Activated naive CD8-positive, alpha-beta T cell treated with anti-CD3 and anti-CD28 coated beads, Interleukin-2, amount 50 U/mL, for 24 hours (primary cell): ENCODE data around the gene BTK.

ENCODE experiments used
- ATAC-seq: fragments of 150-1000 bp; cut with Tn5 transposase; one replicate; pipeline ENCODE4 v1.10.0; 2021
- DNase-seq: peaks from one replicate; pipeline ENCODE4 v3.0.0; 2021
- H3K27ac Mint-ChIP-seq: one replicate; pipeline ENCODE4 v1.8.0; 2021; ENCODE audit warnings: mild to moderate bottlenecking, mixed read lengths
- H3K27me3 Mint-ChIP-seq: one replicate; pipeline ENCODE4 v1.8.0; 2021; ENCODE audit warnings: mixed read lengths
- H3K36me3 Mint-ChIP-seq: one replicate; pipeline ENCODE4 v1.8.0; 2021; ENCODE audit warnings: low read depth, mixed read lengths
- H3K4me1 Mint-ChIP-seq: one replicate; pipeline ENCODE4 v1.8.0; 2021; ENCODE audit warnings: mixed read lengths
- H3K4me3 Mint-ChIP-seq: one replicate; pipeline ENCODE4 v1.8.0; 2021; ENCODE audit warnings: mild to moderate bottlenecking, moderate library complexity, mixed read lengths
- H3K9me3 Mint-ChIP-seq: one replicate; pipeline ENCODE4 v1.8.0; 2021; ENCODE audit warnings: mixed read lengths

Gene BTK

DNA sequence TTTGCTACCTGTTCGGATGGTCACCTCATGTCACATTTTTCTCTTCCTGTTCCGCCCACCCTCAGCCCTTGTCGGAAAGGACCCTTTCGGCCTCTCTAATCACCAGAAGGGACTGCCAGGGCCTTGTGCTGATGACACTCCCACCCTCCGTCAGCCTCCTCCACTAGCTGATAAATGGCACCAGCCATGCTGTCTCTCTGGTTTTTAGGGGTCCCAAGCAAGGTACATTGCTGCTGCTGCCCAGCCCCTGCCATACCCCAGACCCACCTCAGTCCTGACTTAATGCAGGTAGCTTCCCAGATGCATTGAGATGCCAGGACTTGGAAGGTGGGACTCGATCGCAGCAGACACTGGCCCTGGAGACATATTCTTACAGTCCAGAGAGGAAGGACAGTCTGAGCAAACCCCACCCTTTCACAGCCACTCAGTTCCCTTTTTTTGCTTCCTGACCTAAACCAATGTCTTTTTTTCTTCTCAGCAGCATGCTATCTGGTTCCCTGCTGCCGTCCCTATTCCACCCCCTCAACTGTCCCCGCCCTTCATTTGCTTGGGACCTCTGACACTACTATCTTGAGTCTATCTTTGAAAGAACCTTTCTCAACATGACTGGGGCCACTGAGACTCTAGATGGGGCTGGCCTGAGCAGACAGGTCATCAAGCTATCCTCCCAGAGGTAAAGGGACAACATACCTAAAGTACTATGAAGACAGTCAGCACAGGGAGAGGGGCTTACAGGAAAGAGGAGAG lies at the start of gene BTK:
Gene BTK, minus strand, starts transcription at position 397 of the 747 bp plus-strand sequence. CDS start 10,907 bp downstream, outside the sequence.
- Mint-ChIP-seq H3K9me3 (no peaks in the 10 kb centered on the region), H3K4me1 (peaks cover 11% of the 10 kb centered on the region), H3K27ac (peak within 1 kb of the TSS; percentile 65), H3K27me3 (no peaks in the 10 kb centered on the region), H3K36me3 (peaks cover 2% of the 10 kb centered on the region), H3K4me3 (peak within 1 kb of the TSS; percentile 68)
- no peak for ATAC-seq
- no peak for DNase-seq

DNA sequence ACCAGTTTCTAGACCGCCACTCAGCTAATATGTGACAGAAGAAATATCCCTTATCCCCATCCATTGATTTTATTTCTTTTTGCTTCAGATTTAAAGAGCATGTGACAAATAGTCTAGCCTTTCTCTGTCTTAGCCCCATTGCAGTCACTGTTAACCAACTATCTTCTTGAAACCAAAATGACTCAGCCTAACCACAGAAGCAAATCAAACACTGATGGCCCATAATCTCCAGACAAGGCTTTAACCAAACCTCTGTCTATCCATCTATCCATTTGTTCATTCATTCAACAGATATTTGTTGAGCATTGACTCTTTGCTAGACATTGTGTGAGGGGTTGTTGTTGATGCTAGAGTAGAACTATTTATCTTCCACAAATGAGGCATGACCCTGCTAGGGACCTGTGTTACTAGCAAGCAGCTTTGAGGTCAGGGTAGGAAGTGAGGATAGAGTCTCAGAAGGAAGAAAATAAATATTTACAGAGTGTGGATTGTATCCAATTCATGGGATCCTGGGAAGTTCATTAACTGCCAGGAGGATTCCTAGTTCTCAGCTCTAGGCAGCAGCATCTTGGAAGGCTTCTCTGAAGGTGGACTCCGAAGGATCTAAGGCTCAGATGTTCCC lies 44.6 kb upstream of the BTK start:
- peaks cover 15% of the 10 kb centered on the region for H3K4me1 Mint-ChIP-seq
- H3K27me3 Mint-ChIP-seq = no peaks in the 10 kb centered on the region
- no peaks in the 10 kb centered on the region for H3K9me3 Mint-ChIP-seq
- DNase-seq (no peak), ATAC-seq (peak; percentile 91)
- peak overlapping the region; percentile 83 for H3K27ac Mint-ChIP-seq
- H3K36me3 Mint-ChIP-seq = peaks cover 37% of the 10 kb centered on the region
- peak overlapping the region; percentile 10 for H3K4me3 Mint-ChIP-seq

DNA sequence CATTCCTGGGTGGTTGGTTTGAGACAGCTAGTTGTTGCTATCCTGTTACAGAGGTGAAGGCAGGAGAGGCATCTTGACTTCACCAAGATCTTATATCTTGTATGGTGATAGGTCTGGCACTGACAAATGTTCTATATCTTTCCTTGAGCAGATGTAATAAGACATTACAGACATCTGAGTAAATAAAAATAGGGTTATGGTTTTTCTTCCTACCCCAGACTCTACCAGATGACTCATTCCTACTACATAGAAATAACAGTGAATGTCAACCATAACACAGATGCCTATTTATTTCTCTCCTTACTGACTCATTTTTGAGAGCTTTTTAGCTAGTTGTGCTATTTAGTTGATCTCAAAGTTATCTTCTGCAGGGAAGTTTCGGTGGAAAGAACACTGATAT lies 43.9 kb upstream of the BTK start:
- ATAC-seq (peak; percentile 83), DNase-seq (no peak)
- H3K27me3 Mint-ChIP-seq = no peaks in the 10 kb centered on the region
- H3K4me1 Mint-ChIP-seq = peaks cover 15% of the 10 kb centered on the region
- peak overlapping the region; percentile 10 for H3K4me3 Mint-ChIP-seq
- H3K27ac Mint-ChIP-seq = peak overlapping the region; percentile 83
- peaks cover 38% of the 10 kb centered on the region for H3K36me3 Mint-ChIP-seq
- H3K9me3 Mint-ChIP-seq = no peaks in the 10 kb centered on the region

DNA sequence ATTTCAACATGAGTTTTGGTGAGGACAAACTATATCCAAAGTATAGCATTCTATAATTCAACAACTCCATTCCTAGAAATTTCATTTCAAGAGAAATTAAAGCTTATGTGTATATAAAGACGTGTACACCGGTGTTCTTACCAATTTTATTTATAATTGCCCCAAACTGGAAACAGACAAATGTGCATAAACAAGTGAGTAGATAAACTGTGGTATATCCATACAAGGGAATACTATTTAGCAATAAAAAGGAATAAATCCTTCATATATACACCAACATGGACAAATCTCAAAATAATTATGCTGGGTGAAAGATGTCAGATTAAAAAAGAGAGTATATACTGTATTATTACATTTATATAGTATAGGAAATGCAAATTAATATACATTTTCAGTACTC lies 42.0 kb upstream of the BTK start:
- H3K4me1 Mint-ChIP-seq = peaks cover 15% of the 10 kb centered on the region
- no peaks in the 10 kb centered on the region for H3K9me3 Mint-ChIP-seq
- no peak overlapping the region for H3K4me3 Mint-ChIP-seq
- H3K27ac Mint-ChIP-seq = no peak overlapping the region
- no peaks in the 10 kb centered on the region for H3K27me3 Mint-ChIP-seq
- H3K36me3 Mint-ChIP-seq = peaks cover 39% of the 10 kb centered on the region
- no peak for DNase-seq
- ATAC-seq = no peak

DNA sequence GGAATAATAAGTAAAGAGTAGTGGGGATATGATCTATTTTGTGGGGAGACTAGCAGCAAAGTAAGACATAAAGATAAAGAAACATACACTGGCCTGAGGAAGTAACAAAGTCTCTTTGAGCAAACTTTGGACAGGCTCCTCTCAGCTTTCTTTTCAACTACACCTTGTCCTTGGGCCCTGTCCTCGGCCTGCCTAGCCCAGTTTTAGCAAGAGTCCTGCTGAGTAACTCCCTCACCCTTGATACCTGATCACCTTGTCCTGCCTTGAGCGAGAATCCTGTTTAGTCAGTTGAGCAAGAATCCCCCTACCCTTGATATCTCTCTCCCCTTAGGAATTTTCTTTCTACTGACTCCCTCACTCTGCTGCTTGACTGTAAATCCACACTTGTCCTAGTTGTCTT lies 33.5 kb upstream of the BTK start:
- no peak for ATAC-seq
- Mint-ChIP-seq H3K27ac (peak overlapping the region; percentile 97), H3K9me3 (no peaks in the 10 kb centered on the region), H3K4me3 (peak overlapping the region; percentile 82), H3K27me3 (no peaks in the 10 kb centered on the region), H3K36me3 (peaks cover 2% of the 10 kb centered on the region), H3K4me1 (peaks cover 36% of the 10 kb centered on the region)
- no peak for DNase-seq

DNA sequence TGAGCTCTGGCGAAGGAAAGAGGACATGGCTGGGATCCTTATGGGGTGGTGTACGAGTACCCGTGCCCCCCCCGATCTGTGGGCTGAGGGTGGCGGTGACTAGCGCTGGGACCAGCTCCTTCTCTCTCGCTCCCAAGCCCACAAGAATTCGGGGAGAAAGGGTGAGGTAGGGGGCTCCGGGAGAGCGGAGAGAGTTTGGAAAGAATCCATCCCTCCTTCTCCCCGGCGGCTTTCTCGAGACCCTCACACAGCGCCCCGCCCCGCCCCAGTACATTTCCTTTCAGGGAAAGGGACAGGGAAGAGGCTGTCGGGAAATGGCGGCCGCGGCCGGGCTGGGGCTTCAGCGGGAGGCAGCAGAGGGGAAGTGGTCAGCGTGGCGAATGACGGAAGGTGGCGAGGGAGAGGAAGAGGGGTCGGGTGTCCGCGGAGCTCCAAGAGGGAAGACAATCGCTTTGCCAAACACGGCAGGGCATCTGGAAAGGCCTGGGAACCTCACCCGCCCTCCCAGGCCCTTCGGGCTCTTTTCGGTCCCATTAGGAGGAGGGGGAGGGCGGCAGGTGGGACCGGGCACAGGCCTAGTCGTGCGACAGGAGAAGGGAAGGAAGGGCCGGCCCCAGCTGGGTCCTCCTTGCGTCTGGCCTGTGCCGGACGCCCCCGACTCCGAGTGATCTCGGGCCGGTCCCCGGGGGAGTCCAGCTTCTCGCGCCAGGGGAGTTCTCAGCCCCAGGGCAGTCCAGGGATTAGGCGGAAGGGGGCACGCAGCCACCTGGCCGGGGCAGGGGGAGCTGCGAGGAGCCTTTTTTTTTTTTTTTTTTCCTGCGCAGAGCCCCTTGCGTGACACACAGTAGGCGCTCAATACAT lies 32.2 kb upstream of the BTK start:
- peaks cover 40% of the 10 kb centered on the region for H3K4me1 Mint-ChIP-seq

DNA sequence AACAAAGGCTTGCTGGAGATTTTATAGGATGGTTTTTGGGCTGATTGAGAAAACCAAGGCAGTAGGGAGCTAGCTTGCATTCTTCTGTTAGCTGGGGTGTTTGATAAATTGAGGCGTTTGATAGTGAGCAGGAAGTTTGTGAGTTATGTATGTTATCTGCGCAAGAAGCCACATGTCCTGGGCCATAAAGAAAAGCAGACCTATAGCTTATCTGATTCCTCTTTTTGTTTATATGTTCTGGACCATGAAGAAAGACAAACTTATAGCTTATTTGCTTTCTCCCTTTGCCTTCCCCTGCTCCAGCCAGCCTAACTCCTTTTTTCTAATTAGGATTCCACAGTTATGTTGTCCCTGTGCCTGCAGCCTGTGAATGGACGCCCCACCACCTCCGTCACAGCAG lies 31.2 kb upstream of the BTK start:
- Mint-ChIP-seq H3K27me3 (no peaks in the 10 kb centered on the region), H3K4me1 (peaks cover 49% of the 10 kb centered on the region)
- no peak for ATAC-seq

More for the DNA sequence above, 32.2 kb upstream of the BTK start:
- H3K27me3 Mint-ChIP-seq = no peaks in the 10 kb centered on the region
- ATAC-seq = peak; percentile 45
- DNase-seq = peak; percentile 50
- peak overlapping the region; percentile 97 for H3K27ac Mint-ChIP-seq
- peak overlapping the region; percentile 82 for H3K4me3 Mint-ChIP-seq
- no peaks in the 10 kb centered on the region for H3K9me3 Mint-ChIP-seq
- peaks cover 2% of the 10 kb centered on the region for H3K36me3 Mint-ChIP-seq

DNA sequence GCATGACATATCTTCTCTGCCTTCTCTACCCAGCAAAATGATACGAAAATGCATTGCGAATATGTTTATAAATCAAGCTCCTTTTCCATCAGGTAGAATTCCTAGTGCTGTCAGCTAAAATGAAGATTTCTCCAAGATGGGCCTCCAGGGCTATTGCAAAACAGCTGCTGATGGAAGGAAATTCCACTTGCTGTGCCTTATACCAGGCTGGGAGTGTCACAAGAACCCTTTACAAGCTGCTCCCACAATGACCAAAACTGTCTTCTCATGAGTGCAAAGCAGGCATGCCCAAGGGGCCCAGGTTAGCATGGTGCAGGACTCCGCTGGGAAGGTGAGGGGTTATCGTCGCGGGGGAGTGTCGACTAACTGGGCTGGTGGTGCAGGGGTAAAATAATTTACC lies 30.7 kb upstream of the BTK start:
- no peak overlapping the region for H3K27ac Mint-ChIP-seq
- H3K4me3 Mint-ChIP-seq = no peak overlapping the region
- DNase-seq = no peak
- peaks cover 54% of the 10 kb centered on the region for H3K4me1 Mint-ChIP-seq
- no peaks in the 10 kb centered on the region for H3K27me3 Mint-ChIP-seq
- H3K36me3 Mint-ChIP-seq = peaks cover 16% of the 10 kb centered on the region
- no peak for ATAC-seq
- no peaks in the 10 kb centered on the region for H3K9me3 Mint-ChIP-seq

More for the DNA sequence above, 31.2 kb upstream of the BTK start:
- Mint-ChIP-seq H3K9me3 (no peaks in the 10 kb centered on the region), H3K36me3 (peaks cover 11% of the 10 kb centered on the region), H3K27ac (peak overlapping the region; percentile 97), H3K4me3 (peak overlapping the region; percentile 82)
- no peak for DNase-seq

DNA sequence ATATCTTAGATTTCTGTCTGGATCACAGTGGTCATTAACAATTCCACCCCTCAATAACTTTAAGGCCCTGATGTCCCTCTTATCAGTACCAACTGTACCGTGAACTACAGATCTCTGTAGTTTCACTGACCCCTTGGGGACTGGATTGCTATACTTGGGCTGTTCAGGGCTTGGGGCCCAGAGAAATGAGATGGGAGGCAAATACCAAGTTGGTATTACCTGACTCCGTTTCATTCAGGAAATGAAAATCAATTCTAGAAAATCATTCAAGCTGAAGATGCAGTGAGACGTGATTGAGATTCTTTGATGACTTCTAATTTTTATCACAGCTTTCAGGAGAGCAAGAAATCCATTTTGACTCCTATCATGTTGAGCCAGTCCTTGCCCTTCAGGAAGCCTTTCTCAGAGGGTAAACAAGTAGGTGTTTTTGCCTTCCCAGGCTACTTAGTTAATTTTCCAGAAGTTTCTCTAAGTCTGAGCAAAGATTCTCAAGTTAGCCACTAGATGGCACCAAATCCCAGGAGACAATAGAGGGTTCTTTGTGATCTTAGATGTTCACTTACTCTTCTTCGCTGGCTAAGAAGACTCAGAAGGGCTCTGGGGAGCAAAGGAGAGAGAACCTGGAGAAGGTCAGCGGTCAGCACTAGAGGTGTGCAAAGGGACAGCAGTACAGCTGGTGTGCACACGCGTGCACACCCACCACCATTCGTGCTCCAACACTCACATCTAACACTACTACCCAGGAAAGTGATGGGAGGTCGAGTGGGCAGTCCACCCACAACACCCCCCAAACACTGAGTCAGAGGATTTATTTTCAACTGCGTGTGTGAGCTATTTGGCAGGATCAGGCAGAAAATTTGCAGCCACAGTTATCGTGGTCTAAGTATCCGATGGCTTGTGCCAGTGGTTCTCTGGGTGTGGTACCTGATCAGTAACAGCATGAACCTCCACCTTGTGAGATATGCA lies 29.5 kb upstream of the BTK start:
- H3K36me3 Mint-ChIP-seq = peaks cover 17% of the 10 kb centered on the region
- H3K4me3 Mint-ChIP-seq = no peak overlapping the region
- H3K27ac Mint-ChIP-seq = peak overlapping the region; percentile 91
- ATAC-seq (peak; percentile 68), DNase-seq (no peak)
- no peaks in the 10 kb centered on the region for H3K9me3 Mint-ChIP-seq
- H3K4me1 Mint-ChIP-seq = peaks cover 62% of the 10 kb centered on the region
- H3K27me3 Mint-ChIP-seq = no peaks in the 10 kb centered on the region

DNA sequence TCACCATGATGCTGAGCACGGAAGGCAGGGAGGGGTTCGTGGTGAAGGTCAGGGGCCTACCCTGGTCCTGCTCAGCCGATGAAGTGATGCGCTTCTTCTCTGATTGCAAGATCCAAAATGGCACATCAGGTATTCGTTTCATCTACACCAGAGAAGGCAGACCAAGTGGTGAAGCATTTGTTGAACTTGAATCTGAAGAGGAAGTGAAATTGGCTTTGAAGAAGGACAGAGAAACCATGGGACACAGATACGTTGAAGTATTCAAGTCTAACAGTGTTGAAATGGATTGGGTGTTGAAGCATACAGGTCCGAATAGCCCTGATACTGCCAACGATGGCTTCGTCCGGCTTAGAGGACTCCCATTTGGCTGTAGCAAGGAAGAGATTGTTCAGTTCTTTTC lies 26.0 kb upstream of the BTK start:
- H3K27ac Mint-ChIP-seq = no peak overlapping the region
- DNase-seq = no peak
- H3K4me1 Mint-ChIP-seq = peaks cover 57% of the 10 kb centered on the region

DNA sequence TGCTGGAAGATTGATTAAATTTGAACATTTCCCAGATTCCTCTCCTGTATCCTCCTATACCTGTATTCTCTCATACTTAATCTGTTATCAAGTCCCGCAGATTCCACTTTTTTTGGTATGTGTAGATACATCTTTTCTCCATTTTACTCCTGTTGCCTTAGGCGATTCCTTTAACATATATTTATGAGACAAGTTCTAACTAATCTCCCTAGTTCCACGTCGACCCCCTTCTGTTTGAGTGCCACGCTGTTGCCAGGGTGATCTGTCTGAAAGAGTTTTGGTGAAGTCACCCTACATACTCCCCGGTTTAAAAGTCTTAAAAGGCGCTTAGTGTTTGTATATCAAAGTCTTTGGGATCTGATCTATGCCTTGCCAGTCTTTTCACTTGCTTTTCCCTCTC lies 24.5 kb upstream of the BTK start:
- DNase-seq = no peak
- H3K9me3 Mint-ChIP-seq = no peaks in the 10 kb centered on the region
- H3K27ac Mint-ChIP-seq = peak overlapping the region; percentile 80
- ATAC-seq = no peak
- peak overlapping the region; percentile 67 for H3K4me3 Mint-ChIP-seq
- peaks cover 55% of the 10 kb centered on the region for H3K4me1 Mint-ChIP-seq
- H3K36me3 Mint-ChIP-seq = peaks cover 21% of the 10 kb centered on the region
- H3K27me3 Mint-ChIP-seq = peaks cover 4% of the 10 kb centered on the region

More for the DNA sequence above, 26.0 kb upstream of the BTK start:
- Mint-ChIP-seq H3K9me3 (no peaks in the 10 kb centered on the region), H3K4me3 (no peak overlapping the region), H3K27me3 (peaks cover 4% of the 10 kb centered on the region), H3K36me3 (peaks cover 18% of the 10 kb centered on the region)
- ATAC-seq = no peak

DNA sequence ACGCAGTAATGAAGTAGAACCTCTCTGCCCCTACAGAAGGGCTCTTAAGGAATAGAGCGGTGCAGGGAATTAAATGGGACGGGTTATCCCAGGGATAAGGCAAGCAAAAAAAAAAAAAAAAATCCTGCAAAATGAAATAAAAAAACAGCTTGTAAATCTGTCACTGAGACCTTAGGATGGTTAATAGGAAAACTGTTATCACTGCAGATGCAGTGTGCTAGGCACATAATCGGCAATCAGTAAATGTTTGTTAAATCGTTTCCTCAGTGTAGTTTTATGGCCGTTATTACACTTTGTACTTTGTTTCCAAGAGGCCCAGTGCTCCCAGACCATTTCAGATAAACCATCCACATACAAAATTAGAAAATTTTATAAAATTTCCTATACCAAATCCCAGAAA lies 23.1 kb upstream of the BTK start:
- ATAC-seq = no peak
- peak overlapping the region; percentile 97 for H3K4me3 Mint-ChIP-seq
- peaks cover 4% of the 10 kb centered on the region for H3K27me3 Mint-ChIP-seq
- DNase-seq = no peak
- H3K36me3 Mint-ChIP-seq = peaks cover 24% of the 10 kb centered on the region
- peaks cover 47% of the 10 kb centered on the region for H3K4me1 Mint-ChIP-seq
- H3K9me3 Mint-ChIP-seq = no peaks in the 10 kb centered on the region
- peak overlapping the region; percentile 98 for H3K27ac Mint-ChIP-seq

DNA sequence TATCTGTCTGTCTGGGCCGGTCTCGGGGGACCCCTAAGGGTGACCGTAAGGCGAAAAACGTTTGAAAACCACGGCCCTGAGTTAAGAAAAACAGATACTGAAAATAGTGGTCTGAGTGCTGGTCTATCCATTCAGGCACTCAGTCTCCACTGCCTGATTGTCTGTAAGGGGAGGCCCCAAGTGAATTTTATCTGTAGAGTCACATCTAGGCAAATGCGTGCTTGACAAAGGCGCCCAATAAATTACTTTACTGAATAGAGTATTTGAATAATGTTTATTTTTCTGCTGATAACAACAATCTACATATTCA lies 22.5 kb upstream of the BTK start:
- no peaks in the 10 kb centered on the region for H3K9me3 Mint-ChIP-seq
- peak overlapping the region; percentile 98 for H3K27ac Mint-ChIP-seq
- ATAC-seq (peak; percentile 44), DNase-seq (no peak)
- H3K36me3 Mint-ChIP-seq = peaks cover 29% of the 10 kb centered on the region
- peak overlapping the region; percentile 97 for H3K4me3 Mint-ChIP-seq
- H3K27me3 Mint-ChIP-seq = peaks cover 4% of the 10 kb centered on the region
- peaks cover 47% of the 10 kb centered on the region for H3K4me1 Mint-ChIP-seq
